Measurements from ENCODE around the gene CPA3.

CPA3 gene

GRCh38 chr3:148857316-148857715 is 7.8 kb upstream of the CPA3 start:
- no peak overlapping the region for H3K27ac ChIP-seq
- TF ChIP-seq CTCF (IDR thresholded peaks at IDR 0.05): no peak
- no peak for DNase-seq (ENCODE audit: low spot score)
- H3K4me3 ChIP-seq: no peak overlapping the region

- TF ChIP-seq CTCF (IDR thresholded peaks at IDR 0.05): peak; percentile 70
- H3K27ac ChIP-seq: no peak overlapping the region
These were observed 3.7 kb upstream of the CPA3 start for GRCh38 chr3:148861277-148861869.

GRCh38 chr3:148863297-148863696 is 1.8 kb upstream of the CPA3 start:
- H3K4me3 ChIP-seq: no peak overlapping the region
- DNase-seq (ENCODE audit: low spot score): no peak

More at GRCh38 chr3:148861277-148861869, 3.7 kb upstream of the CPA3 start:
- no peak for DNase-seq (ENCODE audit: low spot score)
- H3K4me3 ChIP-seq: no peak overlapping the region

GRCh38 chr3:148863814-148864213 is 1.3 kb upstream of the CPA3 start:
- H3K27ac ChIP-seq: no peak overlapping the region
- DNase-seq (ENCODE audit: low spot score): no peak
- H3K4me3 ChIP-seq: no peak overlapping the region
- no peak for TF ChIP-seq CTCF (IDR thresholded peaks at IDR 0.05)

More at GRCh38 chr3:148863297-148863696, 1.8 kb upstream of the CPA3 start:
- H3K27ac ChIP-seq: no peak overlapping the region
- TF ChIP-seq CTCF (IDR thresholded peaks at IDR 0.05): no peak

GRCh38 chr3:148866261-148866660 is 1.2 kb downstream of the CPA3 start:
- Histone ChIP-seq H3K27ac (no peak overlapping the region), H3K4me3 (no peak overlapping the region)
- no peak for DNase-seq (ENCODE audit: low spot score)
- TF ChIP-seq CTCF (IDR thresholded peaks at IDR 0.05): no peak

GRCh38 chr3:148873270-148873927 is 8.3 kb downstream of the CPA3 start:
- Histone ChIP-seq H3K27ac (no peak overlapping the region), H3K4me3 (no peak overlapping the region)
- no peak for DNase-seq (ENCODE audit: low spot score)
- no peak for TF ChIP-seq CTCF (IDR thresholded peaks at IDR 0.05)

- H3K27ac ChIP-seq: no peak overlapping the region
- TF ChIP-seq CTCF (IDR thresholded peaks at IDR 0.05): no peak
- no peak for DNase-seq (ENCODE audit: low spot score)
- H3K4me3 ChIP-seq: no peak overlapping the region
These were observed 8.9 kb downstream of the CPA3 start for GRCh38 chr3:148873977-148874376.

All from coronary artery (tissue), 2 donors.